Esophagus (tissue), 2 donors: ENCODE results near the gene SHOC2. TPM values are rescaled to one million over a fixed set of nuclear protein-coding genes. Genes with fewer than 3 reads are reported as not detected.

Source experiments
- H3K27ac ChIP-seq, 2 donors: one replicate each; pipeline ENCODE4 v1.5.1; 2013; ENCODE audit warnings: low read depth in 2 of 2, mild to moderate bottlenecking in 2 of 2, inconsistent platforms in 1 of 2, low read length in 1 of 2, moderate library complexity in 1 of 2
- H3K27me3 ChIP-seq, 2 donors: one replicate each; pipeline ENCODE4 v1.6.1; 2013; ENCODE audit warnings: low read length in 2 of 2, control low read depth in 1 of 2, mild to moderate bottlenecking in 1 of 2; ENCODE audit not compliant: insufficient read depth in 2 of 2, control insufficient read depth in 1 of 2
- H3K36me3 ChIP-seq, 2 donors: one replicate each; pipeline ENCODE4 v1.6.1; 2013; ENCODE audit warnings: low read length in 1 of 2; ENCODE audit not compliant: control insufficient read depth in 2 of 2, insufficient read depth in 2 of 2
- H3K4me1 ChIP-seq, 2 donors: one replicate each; pipeline ENCODE4 v1.6.1; 2013; ENCODE audit warnings: low read length in 1 of 2; ENCODE audit not compliant: control insufficient read depth in 2 of 2, insufficient read depth in 2 of 2
- H3K4me3 ChIP-seq, 2 donors: one replicate each; pipeline ENCODE4 v1.5.1; 2013; ENCODE audit warnings: low read length in 2 of 2, mild to moderate bottlenecking in 2 of 2, low read depth in 1 of 2, moderate library complexity in 1 of 2
- H3K9me3 ChIP-seq, 2 donors: one replicate each; pipeline ENCODE4 v1.6.1; 2013; ENCODE audit warnings: mild to moderate bottlenecking in 2 of 2, low read depth in 1 of 2, low read length in 1 of 2, moderate library complexity in 1 of 2; ENCODE audit not compliant: control insufficient read depth in 2 of 2, insufficient read depth in 1 of 2
- WGBS, 2 donors: extraction: QIAGEN DNeasy Blood & Tissue Kit; methylation state at CpG; one replicate each; pipeline ENCODE4 v1.1.7; 2013; 5-methylcytosine and 5-hydroxymethylcytosine counted together
- polyA plus RNA-seq, 2 donors: library from polyadenylated mRNA; stranded (reverse); fragments of 200-250 nt; gene quantifications; one replicate each; pipeline ENCODE4 v1.2.3, GENCODE V29; 2013
- donor health status: healthy with polysubstance abuse.
- donor health status: Bipolar disorder and iron deficiency.

Gene SHOC2
- polyA plus RNA-seq, 2 donors, result 15.3 to 16.6 TPM

GRCh38 chr10:110916554-110917346, 2.7 kb upstream of the SHOC2 start:
- Histone ChIP-seq H3K4me3 (no peak overlapping the region), H3K4me1 (no peaks in the 10 kb centered on the region), H3K27ac (no peak overlapping the region), H3K27me3 (no peaks in the 10 kb centered on the region), H3K9me3 (no peaks in the 10 kb centered on the region), H3K36me3 (no peaks in the 10 kb centered on the region)
- WGBS, 2 donors, result 81 to 88% methylated on average over 3 of the region's 3 CpGs

DNA sequence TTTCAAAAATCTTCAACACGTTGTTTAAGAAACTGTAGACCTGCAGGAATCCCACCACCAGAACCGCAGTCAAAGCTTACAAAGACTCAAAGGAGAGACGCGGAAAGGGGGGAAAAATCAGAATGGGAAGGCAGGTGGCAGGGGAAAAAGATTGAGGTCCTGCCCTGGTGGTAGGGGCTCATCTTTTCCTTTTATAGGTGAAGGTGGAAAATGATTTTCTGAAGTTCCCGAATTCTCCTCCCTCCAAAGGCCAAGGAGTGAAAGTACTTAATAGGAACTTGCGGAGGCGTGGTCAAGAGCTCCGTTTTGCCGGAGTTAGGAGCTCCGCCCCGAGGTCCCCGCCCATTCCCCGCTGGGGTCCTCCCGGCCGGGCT, 1.1 kb upstream of the SHOC2 start:
- peak overlapping the region; percentile 54 to 77 for H3K4me3 ChIP-seq
- no peaks in the 10 kb centered on the region for H3K4me1 ChIP-seq
- H3K27me3 ChIP-seq, result no peaks in the 10 kb centered on the region
- H3K9me3 ChIP-seq, result no peaks in the 10 kb centered on the region
- 1% methylated on average over 15 of the region's 15 CpGs for WGBS, 2 donors
- H3K36me3 ChIP-seq, result no peaks in the 10 kb centered on the region
- peak overlapping the region; percentile 97 to 98 for H3K27ac ChIP-seq

DNA sequence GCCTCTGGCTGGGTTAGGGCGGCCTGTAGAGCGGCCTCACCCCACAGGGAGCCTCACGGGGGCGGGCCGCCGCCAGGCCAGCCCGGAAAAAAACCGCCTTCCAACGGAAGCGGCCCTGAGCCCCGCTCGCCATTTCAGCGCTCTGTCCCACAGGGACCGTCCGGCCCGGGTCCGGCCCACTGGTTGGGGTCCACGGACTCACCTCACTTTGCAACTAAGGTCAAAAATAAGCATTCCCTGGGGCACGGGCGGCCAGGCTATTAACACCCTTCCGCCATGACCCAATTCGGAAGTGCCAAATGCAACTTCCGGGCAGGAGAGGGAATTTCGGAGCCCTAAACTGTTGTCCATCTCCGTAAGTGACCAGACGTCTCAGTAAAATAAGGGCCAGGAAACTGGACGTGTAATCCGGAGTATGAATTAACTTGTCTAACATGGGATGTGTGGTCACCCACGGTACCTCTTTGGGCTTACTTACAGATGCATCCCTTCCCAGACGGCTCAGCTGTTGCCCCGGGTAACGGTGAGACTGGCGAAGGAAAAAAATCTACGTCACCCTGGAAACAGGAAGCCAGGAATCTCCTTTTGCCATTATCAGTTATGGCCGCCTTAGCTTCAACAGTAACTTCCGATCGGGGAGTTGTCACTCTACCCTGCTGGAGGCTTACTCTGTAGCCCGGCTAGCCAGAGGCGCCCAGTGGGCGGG, 608 bp upstream of the SHOC2 start, which contains the start of gene BBIP1:
Gene BBIP1, minus strand, starts transcription at position 538 of the 706 bp plus-strand sequence. CDS start 1,023 bp downstream, outside the sequence.
- WGBS, 2 donors, result 0 to 1% methylated on average over 40 of the region's 40 CpGs
- Histone ChIP-seq H3K27me3 (no peaks in the 10 kb centered on the region), H3K4me3 (peak within 1 kb of the TSS; percentile 77 to 82), H3K4me1 (no peaks in the 10 kb centered on the region), H3K27ac (peak within 1 kb of the TSS; percentile 98), H3K9me3 (no peaks in the 10 kb centered on the region), H3K36me3 (no peaks in the 10 kb centered on the region)

- WGBS, 2 donors, result 0 to 1% methylated on average over 38 to 44 of the region's 44 CpGs
- peak overlapping the region; percentile 76 to 82 for H3K4me3 ChIP-seq
- H3K36me3 ChIP-seq, result no peaks in the 10 kb centered on the region
- H3K27ac ChIP-seq, result peak overlapping the region; percentile 98
- H3K27me3 ChIP-seq, result no peaks in the 10 kb centered on the region
- H3K4me1 ChIP-seq, result no peaks in the 10 kb centered on the region
- no peaks in the 10 kb centered on the region for H3K9me3 ChIP-seq
Observed at GRCh38 chr10:110919971-110920881, 822 bp downstream of the SHOC2 start.

- Histone ChIP-seq H3K36me3 (no peaks in the 10 kb centered on the region), H3K27me3 (no peaks in the 10 kb centered on the region), H3K9me3 (no peaks in the 10 kb centered on the region), H3K4me3 (no peak overlapping the region), H3K4me1 (no peaks in the 10 kb centered on the region), H3K27ac (no peak overlapping the region)
- WGBS, 2 donors, result 41 to 51% methylated on average over 2 of the region's 2 CpGs
Observed at GRCh38 chr10:110923856-110924493, 4.6 kb downstream of the SHOC2 start.

- 95% methylated on average over 2 of the region's 2 CpGs for WGBS, 2 donors
- Histone ChIP-seq H3K4me1 (no peaks in the 10 kb centered on the region), H3K4me3 (no peak overlapping the region)
Observed at GRCh38 chr10:110927461-110927860, 8.1 kb downstream of the SHOC2 start.

DNA sequence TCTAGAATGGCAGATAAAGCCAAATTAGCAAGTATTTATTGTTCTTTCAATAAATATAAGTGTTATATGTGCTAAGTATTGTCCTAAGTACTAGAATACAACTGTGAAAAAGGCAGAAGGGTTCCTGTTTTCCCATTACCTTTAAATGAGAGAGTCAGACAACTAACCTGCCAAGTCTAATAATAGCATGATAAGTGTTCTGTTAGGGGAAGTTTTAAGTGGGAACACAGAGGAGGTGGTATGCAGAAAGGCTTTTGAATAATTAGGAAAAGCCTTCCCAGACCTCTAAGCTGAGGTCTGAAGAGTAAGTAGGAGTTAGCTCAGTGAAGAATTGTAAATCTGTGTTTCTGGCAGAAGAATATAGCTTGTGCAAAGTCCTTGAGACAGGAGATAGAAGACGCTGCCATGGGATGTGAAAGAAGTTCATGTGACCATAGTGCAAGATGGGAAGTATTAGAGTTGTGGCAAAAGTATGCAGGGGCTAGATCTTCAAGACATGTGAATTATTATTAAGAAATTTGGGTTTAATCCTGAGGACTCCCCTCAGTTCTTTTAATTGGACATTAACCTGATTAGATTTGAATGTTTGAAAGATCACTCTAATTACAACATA, 12.5 kb downstream of the SHOC2 start:
- Histone ChIP-seq H3K27ac (no peak overlapping the region), H3K4me3 (no peak overlapping the region), H3K36me3 (no peaks in the 10 kb centered on the region), H3K9me3 (no peaks in the 10 kb centered on the region), H3K4me1 (peaks cover 0 to 3% of the 10 kb centered on the region in 2 donors), H3K27me3 (no peaks in the 10 kb centered on the region)
- WGBS, 2 donors, result 68 to 76% methylated on average over 1 of the region's 1 CpG

More at GRCh38 chr10:110927461-110927860, 8.1 kb downstream of the SHOC2 start:
- no peaks in the 10 kb centered on the region for H3K9me3 ChIP-seq
- no peaks in the 10 kb centered on the region for H3K27me3 ChIP-seq
- H3K36me3 ChIP-seq, result no peaks in the 10 kb centered on the region
- no peak overlapping the region for H3K27ac ChIP-seq

- H3K4me3 ChIP-seq, result no peak overlapping the region
- H3K4me1 ChIP-seq, result peaks cover 0 to 3% of the 10 kb centered on the region in 2 donors
- no peak overlapping the region for H3K27ac ChIP-seq
- H3K36me3 ChIP-seq, result no peaks in the 10 kb centered on the region
- no peaks in the 10 kb centered on the region for H3K9me3 ChIP-seq
- WGBS, 2 donors, result 29 to 32% methylated on average over 1 of the region's 1 CpG
- H3K27me3 ChIP-seq, result no peaks in the 10 kb centered on the region
Observed at GRCh38 chr10:110932505-110933180, 13.2 kb downstream of the SHOC2 start.
